SU-DHL-6 (cell line): ENCODE measurements around the gene HOXC5.

Source experiments
- H2AFZ ChIP-seq: fragments of 200-600 bp; sonication (generic); 2 replicates; pipeline ENCODE4 v1.6.1; 2014; ENCODE audit warnings: low read depth, mild to moderate bottlenecking, moderate library complexity, mixed read lengths, antibody characterized with exemption, low read length; ENCODE audit not compliant: severe bottlenecking
- H3F3A ChIP-seq: fragments of 200-600 bp; shearing (Covaris generic); 2 replicates; pipeline ENCODE4 v1.6.0; 2016; ENCODE audit warnings: antibody characterized with exemption, mild to moderate bottlenecking; ENCODE audit not compliant: insufficient read depth
- H3K27ac ChIP-seq: fragments of 200-600 bp; sonication (generic); 2 replicates; pipeline ENCODE4 v1.5.1; 2016; ENCODE audit warnings: low read depth, mild to moderate bottlenecking, low read length, moderate library complexity, mixed read lengths
- H3K27me3 ChIP-seq: fragments of 200-600 bp; sonication (generic), shearing (Covaris generic); 2 replicates; pipeline ENCODE4 v1.6.0; 2014; ENCODE audit warnings: mild to moderate bottlenecking, low read length
- H3K36me3 ChIP-seq: fragments of 200-600 bp; sonication (generic); 2 replicates; pipeline ENCODE4 v1.6.1; 2014; ENCODE audit warnings: mild to moderate bottlenecking, low read length, mixed read lengths
- H3K4me2 ChIP-seq: fragments of 300-600, 200-600 bp; shearing (Covaris generic), sonication (generic); 2 replicates; pipeline ENCODE4 v1.6.0; 2014; ENCODE audit warnings: low read length, low read depth, mild to moderate bottlenecking; ENCODE audit not compliant: poor library complexity, severe bottlenecking
- H3K4me3 ChIP-seq: fragments of 200-600 bp; sonication (generic); 2 replicates; pipeline ENCODE4 v1.5.1; 2014; ENCODE audit warnings: antibody characterized with exemption, low read length, mild to moderate bottlenecking, mixed read lengths; ENCODE audit not compliant: insufficient read depth, poor library complexity, severe bottlenecking
- H3K79me2 ChIP-seq: fragments of 200-600 bp; sonication (generic); 2 replicates; pipeline ENCODE4 v1.6.1; 2014; ENCODE audit warnings: mild to moderate bottlenecking, low read length, moderate library complexity; ENCODE audit not compliant: insufficient read depth
- H3K9ac ChIP-seq: fragments of 200-600 bp; sonication (generic); 2 replicates; pipeline ENCODE4 v1.7.0; 2014; ENCODE audit warnings: mild to moderate bottlenecking, low read length
- H3K9me2 ChIP-seq: fragments of 200-600 bp; sonication (generic); replicated peaks from 2 replicates; pipeline ENCODE4 v1.6.1; 2014; ENCODE audit warnings: low read length; ENCODE audit not compliant: insufficient read depth
- H3K9me3 ChIP-seq: fragments of 200-600 bp; sonication (generic); 2 replicates; pipeline ENCODE4 v1.6.1; 2014; ENCODE audit warnings: low read length, mixed read lengths; ENCODE audit not compliant: insufficient read depth
- H4K20me1 ChIP-seq: fragments of 200-600 bp; sonication (generic); 2 replicates; pipeline ENCODE4 v1.6.1; 2014; ENCODE audit warnings: low read depth, mild to moderate bottlenecking, antibody characterized with exemption, low read length, moderate library complexity, mixed read lengths
- EZH2phosphoT487 ChIP-seq: fragments of 200-600 bp; sonication (generic), shearing (Covaris generic); conservative IDR thresholded peaks from 2 replicates; pipeline ENCODE4 v1.6.1; 2018; ENCODE audit warnings: mild to moderate bottlenecking, antibody characterized with exemption, low read length, moderate library complexity, mixed read lengths
- TF ChIP-seq, protein P1 (sequence below): fragments of 200-600 bp; sonication (generic); IDR thresholded peaks from one replicate; pipeline ENCODE4 v1.5.1; 2017; ENCODE audit warnings: antibody characterized with exemption, mild to moderate bottlenecking, low read length, moderate library complexity; ENCODE audit not compliant: insufficient read depth, poor library complexity, severe bottlenecking

Gene HOXC5

DNA sequence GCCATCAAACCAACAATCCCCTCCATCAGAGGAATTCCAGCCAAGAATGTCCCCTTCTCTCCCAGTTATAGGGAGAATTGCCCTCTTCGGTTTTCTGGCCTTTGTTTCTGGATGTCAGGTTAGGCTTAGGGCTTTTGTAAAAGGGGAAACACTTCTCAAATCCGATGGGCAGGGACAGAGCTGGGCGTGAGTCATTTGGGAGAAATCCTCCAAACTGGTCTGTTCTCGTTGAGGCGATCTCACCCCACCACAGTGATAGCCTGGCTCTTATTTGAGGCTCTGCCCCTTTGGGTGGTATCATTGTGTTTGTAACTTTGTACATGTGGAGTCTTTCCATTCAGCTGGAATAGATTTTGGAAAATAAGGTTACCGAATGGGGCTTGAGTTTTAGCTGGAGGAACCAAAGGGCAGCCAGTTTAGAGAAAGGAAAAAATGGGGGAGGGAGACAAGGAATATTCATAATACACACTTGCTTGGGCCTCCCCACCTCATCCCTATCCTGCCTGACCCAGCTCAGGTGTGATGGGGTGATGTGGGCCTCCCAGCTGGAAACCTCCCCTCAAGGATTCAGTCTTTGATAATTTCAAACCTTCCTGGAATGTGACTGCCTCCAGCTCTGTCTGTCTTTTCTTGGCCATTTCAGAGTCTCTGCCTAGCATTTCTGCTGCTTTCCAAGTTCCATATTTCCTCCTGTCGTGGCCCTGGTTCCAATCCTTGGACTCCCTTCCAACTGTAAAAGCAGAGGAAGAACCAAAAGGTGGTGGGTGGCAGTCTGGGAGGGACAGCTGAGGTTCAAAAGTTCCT lies 28.3 kb downstream of the HOXC5 start:
- H3K27me3 ChIP-seq = no peaks in the 10 kb centered on the region
- no peak overlapping the region for H3K4me2 ChIP-seq
- no peaks in the 10 kb centered on the region for H3F3A ChIP-seq
- H3K4me3 ChIP-seq = no peak overlapping the region
- no peaks in the 10 kb centered on the region for H3K9me3 ChIP-seq
- no peak overlapping the region for H2AFZ ChIP-seq
- no peaks in the 10 kb centered on the region for H3K79me2 ChIP-seq
- no peak overlapping the region for H3K9ac ChIP-seq
- no peaks in the 10 kb centered on the region for H3K9me2 ChIP-seq
- TF ChIP-seq EZH2phosphoT487 = no peak
- TF ChIP-seq, protein P1, sequence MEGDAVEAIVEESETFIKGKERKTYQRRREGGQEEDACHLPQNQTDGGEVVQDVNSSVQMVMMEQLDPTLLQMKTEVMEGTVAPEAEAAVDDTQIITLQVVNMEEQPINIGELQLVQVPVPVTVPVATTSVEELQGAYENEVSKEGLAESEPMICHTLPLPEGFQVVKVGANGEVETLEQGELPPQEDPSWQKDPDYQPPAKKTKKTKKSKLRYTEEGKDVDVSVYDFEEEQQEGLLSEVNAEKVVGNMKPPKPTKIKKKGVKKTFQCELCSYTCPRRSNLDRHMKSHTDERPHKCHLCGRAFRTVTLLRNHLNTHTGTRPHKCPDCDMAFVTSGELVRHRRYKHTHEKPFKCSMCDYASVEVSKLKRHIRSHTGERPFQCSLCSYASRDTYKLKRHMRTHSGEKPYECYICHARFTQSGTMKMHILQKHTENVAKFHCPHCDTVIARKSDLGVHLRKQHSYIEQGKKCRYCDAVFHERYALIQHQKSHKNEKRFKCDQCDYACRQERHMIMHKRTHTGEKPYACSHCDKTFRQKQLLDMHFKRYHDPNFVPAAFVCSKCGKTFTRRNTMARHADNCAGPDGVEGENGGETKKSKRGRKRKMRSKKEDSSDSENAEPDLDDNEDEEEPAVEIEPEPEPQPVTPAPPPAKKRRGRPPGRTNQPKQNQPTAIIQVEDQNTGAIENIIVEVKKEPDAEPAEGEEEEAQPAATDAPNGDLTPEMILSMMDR = no peak
- no peaks in the 10 kb centered on the region for H3K36me3 ChIP-seq
- H4K20me1 ChIP-seq = no peaks in the 10 kb centered on the region
- no peak overlapping the region for H3K27ac ChIP-seq

DNA sequence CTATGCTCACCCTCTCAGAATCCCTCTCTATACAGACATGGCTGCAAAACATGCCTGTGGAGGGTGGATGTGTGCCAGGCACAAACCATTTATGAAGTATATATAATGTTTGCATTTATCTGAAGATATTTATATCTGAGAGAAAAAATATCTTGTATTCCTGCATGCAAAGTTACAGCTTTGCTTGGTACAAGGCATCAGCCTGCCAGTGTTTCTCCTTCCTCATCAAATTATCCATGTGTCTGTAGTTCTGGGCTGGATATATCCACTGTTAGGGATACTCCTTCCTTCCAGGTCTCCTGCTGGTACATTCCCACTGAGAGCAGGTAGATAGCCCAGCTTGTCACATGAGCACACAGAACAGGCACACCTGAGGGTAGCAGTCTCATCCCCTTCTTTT lies 32.8 kb downstream of the HOXC5 start:
- TF ChIP-seq, protein P1 = no peak
- no peak for TF ChIP-seq EZH2phosphoT487
- Histone ChIP-seq H3K9me3 (no peaks in the 10 kb centered on the region), H3K4me3 (no peak overlapping the region), H3K36me3 (no peaks in the 10 kb centered on the region), H3K27me3 (no peaks in the 10 kb centered on the region), H3K9ac (no peak overlapping the region), H2AFZ (no peak overlapping the region), H3K79me2 (no peaks in the 10 kb centered on the region), H3K9me2 (no peaks in the 10 kb centered on the region), H3K27ac (no peak overlapping the region), H3K4me2 (no peak overlapping the region), H3F3A (no peaks in the 10 kb centered on the region), H4K20me1 (no peaks in the 10 kb centered on the region)

DNA sequence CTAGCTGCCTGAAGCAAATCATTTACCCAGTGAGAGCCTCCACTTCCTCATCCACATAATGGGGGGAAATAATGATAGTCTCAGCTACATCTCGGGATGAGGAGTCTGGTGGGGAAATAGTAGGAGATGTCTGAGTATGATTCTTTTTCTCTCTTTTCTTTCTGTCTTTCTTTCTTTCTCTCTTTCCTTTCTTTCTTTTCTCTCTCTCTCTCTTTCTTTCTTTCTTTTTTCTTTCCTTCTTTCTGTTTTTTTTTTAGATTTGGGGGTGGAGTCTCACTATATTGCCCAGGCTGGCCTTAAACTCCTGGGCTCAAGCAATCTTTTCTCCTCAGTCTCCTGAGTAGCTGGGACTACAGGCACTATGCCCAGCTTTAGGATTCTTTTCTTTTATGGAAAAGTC lies 33.6 kb downstream of the HOXC5 start:
- Histone ChIP-seq H4K20me1 (no peaks in the 10 kb centered on the region), H3K27me3 (no peaks in the 10 kb centered on the region), H3K9ac (no peak overlapping the region), H3K36me3 (no peaks in the 10 kb centered on the region), H3K4me3 (no peak overlapping the region), H3K4me2 (no peak overlapping the region), H3K9me3 (no peaks in the 10 kb centered on the region), H3K79me2 (no peaks in the 10 kb centered on the region), H3K9me2 (no peaks in the 10 kb centered on the region), H3F3A (no peaks in the 10 kb centered on the region), H3K27ac (no peak overlapping the region), H2AFZ (no peak overlapping the region)
- TF ChIP-seq, protein P1 = no peak
- no peak for TF ChIP-seq EZH2phosphoT487
